ENCODE measurements around the gene PNMA8B.
A peak's percentile ranks its signal among the peaks of the same experiment; 100 is the strongest.

DNA sequence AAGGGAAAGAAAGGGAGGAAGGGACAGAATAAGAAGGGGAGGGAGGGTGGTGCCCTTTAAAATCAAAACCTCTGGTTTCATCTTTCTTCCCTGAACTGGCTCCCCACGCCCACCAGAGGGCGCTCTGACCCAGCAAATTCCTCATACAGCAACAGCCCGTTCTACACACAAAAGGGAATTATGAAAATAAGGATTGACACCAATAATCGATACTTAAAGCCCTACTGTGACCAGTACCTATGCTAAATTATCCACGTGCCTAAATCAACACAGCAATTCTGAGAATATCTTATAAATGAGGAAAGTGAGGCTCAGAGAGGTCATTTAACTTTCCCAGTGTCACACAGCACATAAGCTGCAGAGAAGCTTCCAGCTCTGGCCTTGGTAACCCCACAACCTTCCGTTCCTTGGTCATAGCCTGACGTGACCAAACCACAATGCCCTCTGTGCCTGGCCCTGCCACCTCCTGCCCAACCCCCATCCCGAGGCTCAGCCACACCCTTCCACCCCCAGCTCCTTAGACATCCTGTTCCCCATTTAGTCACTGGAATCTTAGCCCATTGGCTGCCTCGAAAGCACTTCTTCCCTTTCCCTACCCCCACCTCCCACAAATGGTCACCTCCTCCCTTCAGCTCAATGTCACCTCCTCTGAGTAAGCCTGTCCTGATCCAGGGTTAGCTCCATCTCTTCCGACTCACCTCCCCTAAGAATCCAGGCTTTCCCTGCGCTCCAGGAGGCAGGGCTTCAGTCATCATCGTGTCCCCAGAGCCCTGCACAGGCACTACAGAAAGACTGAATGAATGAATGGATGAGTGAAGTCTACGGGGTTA is 34.2 kb upstream of the PNMA8B start:
- TF ChIP-seq CTCF (IDR thresholded peaks at IDR 0.05) = peak; percentile 83 to 93 (median 90)
- TF ChIP-seq POLR2A (IDR thresholded peaks at IDR 0.05) = no peak

Measured in esophagus squamous epithelium (tissue), 4 donors.